Pancreas (tissue), 10 donors: ENCODE measurements around the gene ANKRD62. TPM values are rescaled to one million over a fixed set of nuclear protein-coding genes. Genes with fewer than 3 reads are reported as not detected.
"Not testable (repeated sequence)": the region's sequence is repeated elsewhere in the genome, so short reads cannot be mapped to it uniquely, and the experiment has no call there.

Experiments used
- ATAC-seq, 4 donors: fragments of 200-7000 bp; cut with Tn5 transposase; one replicate each; pipeline versions ENCODE4 v1.8.0 to v1.9.1; 2020; ENCODE audit warnings: mild to moderate bottlenecking in 4 of 4, moderate library complexity in 4 of 4
- DNase-seq, 6 donors: peaks; one replicate each; pipeline ENCODE4 v3.0.0-alpha.2; 2020
- FAIRE-seq: peaks from 2 replicates; lab custom pipeline; 2012; peaks lifted over from hg19 to GRCh38; lab: Jason Lieb, UNC
- H3K27ac ChIP-seq, 4 donors: fragments of 200-600 bp; sonication (generic); 1 replicate in 3 of 4; 2 replicates in 1 of 4; pipeline versions ENCODE4 v1.5.0 to v1.8.0; 2020
- H3K27me3 ChIP-seq, 4 donors: fragments of 200-600 bp; one replicate each; pipeline ENCODE4 v1.8.0; 2021
- H3K36me3 ChIP-seq, 3 donors: fragments of 200-600 bp; sonication (generic) in 1 of 3; one replicate each; pipeline versions ENCODE4 v1.5.0 to v1.8.0; 2020 to 2021
- H3K4me1 ChIP-seq, 3 donors: fragments of 200-600 bp; one replicate each; pipeline ENCODE4 v1.8.0; 2021
- H3K4me3 ChIP-seq, 4 donors: fragments of 200-600 bp; sonication (generic) in 2 of 4; one replicate each; pipeline versions ENCODE4 v1.5.0 to v1.8.0; 2020 to 2021
- H3K9me3 ChIP-seq, 4 donors: fragments of 200-600 bp; one replicate each; pipeline ENCODE4 v1.8.0; 2021
- WGBS, 2 donors: extraction: QIAGEN DNeasy Blood & Tissue Kit; methylation state at CpG; one replicate each; pipeline ENCODE4 v1.1.7; 2013; 5-methylcytosine and 5-hydroxymethylcytosine counted together
- intact Hi-C, 3 donors: fragments of 100-400 bp; cut with DNase I; formaldehyde crosslinking; loops; one replicate each; pipeline versions ENCODE4 v1.11.1 to v1.14.2; 2022
- polyA plus RNA-seq, 2 donors: library from polyadenylated mRNA; stranded (reverse); fragments of 200-250 nt; gene quantifications; one replicate each; pipeline ENCODE4 v1.2.3, GENCODE V29; 2013
- total RNA-seq, 6 donors: library from RNA; stranded (reverse); fragmentation: NEBNext Ultra II Directional in 4 of 6; extraction: Animal tissue kit (Norgen Biotek cat#: 25700) in 4 of 6; gene quantifications; one replicate each; pipeline versions ENCODE4 v1.2.1 to v1.2.4, GENCODE V29; 2021 to 2023
- TF ChIP-seq, protein P1 (sequence below), 4 donors: fragments of 200-600 bp; sonication (generic) in 3 of 4; IDR thresholded peaks; one replicate each; pipeline versions ENCODE4 v1.5.0 to v1.8.0; 2021; ENCODE audit warnings: antibody characterized with exemption in 4 of 4
- donor health status: healthy with polysubstance abuse.
- donor health status: DM: no; HTN: no; CAD: no; lungs with moderate emphysema.
- donor health status: DM: no; HTN: no; CAD: no.
- donor health status: control.
- donor health status: control.
- donor health status: Bipolar disorder and iron deficiency.
- donor health status: DM: yes; HTN: yes; CAD: no.
- donor health status: DM: no; HTN: no; CAD: no.
- donor health status: DM: no; HTN: no; CAD: no.
- donor health status: DM: yes; HTN: yes; CAD: no.

Gene ANKRD62
- total and polyA plus RNA-seq, 8 donors, result 0.38 to 5.2 (median 3.0) TPM

DNA sequence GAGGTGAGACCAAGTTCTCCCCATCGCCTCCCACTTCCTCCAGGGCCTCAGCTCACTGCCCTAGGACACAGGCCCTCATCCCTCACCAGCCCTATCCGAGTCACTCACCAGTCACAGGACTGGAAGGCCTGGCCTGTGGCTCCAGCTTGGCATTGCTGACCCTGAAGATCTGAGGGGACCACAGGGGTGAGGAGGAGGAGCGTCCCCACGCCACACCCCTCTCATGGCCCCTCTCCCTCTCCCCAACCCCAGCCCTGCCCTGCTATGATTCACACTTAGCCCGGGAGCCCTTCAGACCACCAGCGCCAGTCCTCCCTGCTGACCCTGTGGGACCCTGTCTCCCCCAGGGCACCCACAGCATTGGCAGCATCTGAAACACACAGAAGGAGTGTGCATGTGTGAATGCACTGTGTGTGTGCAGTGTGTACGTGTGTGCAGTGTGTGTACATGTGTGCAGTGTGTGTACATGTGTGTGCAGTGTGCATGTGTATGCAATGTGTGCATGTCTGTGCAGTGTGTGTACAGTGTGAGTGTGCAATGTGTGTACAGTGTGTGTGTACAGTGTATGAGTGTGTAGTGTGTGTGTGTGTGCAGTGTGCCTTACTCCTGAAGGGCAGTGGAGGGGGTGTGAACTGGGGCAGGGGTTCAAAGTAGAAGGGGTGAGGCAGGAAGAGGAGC is 29.4 kb upstream of the ANKRD62 start:
- ATAC-seq (no peak), DNase-seq (no peak), FAIRE-seq (no peak)
- WGBS, 2 donors, result 83 to 89% methylated on average over 7 of the region's 7 CpGs
- no peak overlapping the region for H3K27ac ChIP-seq
- H3K4me3 ChIP-seq, result no peak overlapping the region
- TF ChIP-seq, protein P1, sequence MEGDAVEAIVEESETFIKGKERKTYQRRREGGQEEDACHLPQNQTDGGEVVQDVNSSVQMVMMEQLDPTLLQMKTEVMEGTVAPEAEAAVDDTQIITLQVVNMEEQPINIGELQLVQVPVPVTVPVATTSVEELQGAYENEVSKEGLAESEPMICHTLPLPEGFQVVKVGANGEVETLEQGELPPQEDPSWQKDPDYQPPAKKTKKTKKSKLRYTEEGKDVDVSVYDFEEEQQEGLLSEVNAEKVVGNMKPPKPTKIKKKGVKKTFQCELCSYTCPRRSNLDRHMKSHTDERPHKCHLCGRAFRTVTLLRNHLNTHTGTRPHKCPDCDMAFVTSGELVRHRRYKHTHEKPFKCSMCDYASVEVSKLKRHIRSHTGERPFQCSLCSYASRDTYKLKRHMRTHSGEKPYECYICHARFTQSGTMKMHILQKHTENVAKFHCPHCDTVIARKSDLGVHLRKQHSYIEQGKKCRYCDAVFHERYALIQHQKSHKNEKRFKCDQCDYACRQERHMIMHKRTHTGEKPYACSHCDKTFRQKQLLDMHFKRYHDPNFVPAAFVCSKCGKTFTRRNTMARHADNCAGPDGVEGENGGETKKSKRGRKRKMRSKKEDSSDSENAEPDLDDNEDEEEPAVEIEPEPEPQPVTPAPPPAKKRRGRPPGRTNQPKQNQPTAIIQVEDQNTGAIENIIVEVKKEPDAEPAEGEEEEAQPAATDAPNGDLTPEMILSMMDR (IDR thresholded peaks at IDR 0.05), result no peak
- H3K9me3 ChIP-seq, result no peaks in the 10 kb centered on the region
- intact Hi-C loops, result no loop called here
- no peaks in the 10 kb centered on the region for H3K36me3 ChIP-seq
- no peaks in the 10 kb centered on the region for H3K27me3 ChIP-seq
- no peaks in the 10 kb centered on the region for H3K4me1 ChIP-seq

DNA sequence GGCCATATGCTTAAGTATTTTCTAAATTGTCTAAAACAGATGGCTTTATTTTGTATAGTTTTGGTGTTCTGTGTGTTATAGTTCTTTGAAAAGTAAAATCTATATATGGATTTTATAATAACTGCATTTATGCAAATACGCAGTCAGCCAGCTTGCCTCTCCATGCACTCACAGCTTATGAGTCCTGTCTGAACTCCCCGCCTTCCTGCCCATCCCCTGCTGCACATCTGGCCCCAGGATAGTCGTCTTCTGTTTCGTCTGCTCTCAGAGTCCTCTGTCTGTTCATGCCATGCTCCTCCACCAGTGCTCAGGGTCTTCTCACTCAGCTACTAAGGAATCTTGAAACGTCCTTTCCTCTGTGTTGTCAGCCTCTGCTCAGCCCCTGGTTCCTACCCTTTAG is 28.2 kb upstream of the ANKRD62 start:
- Histone ChIP-seq H3K36me3 (no peaks in the 10 kb centered on the region), H3K9me3 (no peaks in the 10 kb centered on the region), H3K27ac (no peak overlapping the region), H3K4me1 (no peaks in the 10 kb centered on the region), H3K4me3 (no peak overlapping the region), H3K27me3 (no peaks in the 10 kb centered on the region)
- FAIRE-seq, result no peak
- ATAC-seq, result no peak
- 63 to 74% methylated on average over 5 of the region's 5 CpGs for WGBS, 2 donors
- DNase-seq, result no peak
- intact Hi-C loops, result no loop called here
- TF ChIP-seq, protein P1 (IDR thresholded peaks at IDR 0.05), result no peak

GRCh38 chr18:12066910-12067511 is 26.6 kb upstream of the ANKRD62 start:
- no peak for FAIRE-seq
- H3K27me3 ChIP-seq, result no peaks in the 10 kb centered on the region
- H3K36me3 ChIP-seq, result no peaks in the 10 kb centered on the region
- peak in 1 of 6 donors; percentile 62 for DNase-seq
- H3K27ac ChIP-seq, result no peak overlapping the region
- 97% methylated on average over 40 to 47 of the region's 47 CpGs for WGBS, 2 donors
- no peak overlapping the region for H3K4me3 ChIP-seq
- H3K9me3 ChIP-seq, result no peaks in the 10 kb centered on the region
- ATAC-seq, result no peak
- H3K4me1 ChIP-seq, result no peaks in the 10 kb centered on the region
- intact Hi-C loops, result no loop called here
- TF ChIP-seq, protein P1 (IDR thresholded peaks at IDR 0.05), result no peak

DNA sequence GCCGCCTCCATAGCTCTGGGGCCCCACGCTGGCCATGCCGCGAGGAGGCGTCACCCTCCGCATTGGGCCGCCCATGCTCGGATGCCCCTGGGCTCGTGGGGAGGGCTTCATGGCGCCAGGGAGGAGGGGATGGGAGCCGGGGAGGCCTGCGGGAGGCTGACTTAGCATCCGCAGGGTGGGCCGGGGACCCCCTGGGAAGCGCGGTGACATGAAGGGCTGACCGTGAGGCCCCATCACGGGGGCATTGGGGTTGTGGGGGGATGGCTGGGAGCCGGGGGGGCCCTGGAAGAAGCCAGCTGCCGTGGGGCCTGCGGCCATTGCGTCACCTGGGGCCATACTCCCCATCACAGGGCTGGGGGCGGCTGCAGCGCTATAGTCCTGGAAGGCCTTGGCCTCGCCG is 26.0 kb upstream of the ANKRD62 start:
- H3K27ac ChIP-seq, result no peak overlapping the region
- no peaks in the 10 kb centered on the region for H3K4me1 ChIP-seq
- H3K36me3 ChIP-seq, result no peaks in the 10 kb centered on the region
- TF ChIP-seq, protein P1 (IDR thresholded peaks at IDR 0.05), result no peak
- H3K9me3 ChIP-seq, result no peaks in the 10 kb centered on the region
- 95 to 98% methylated on average over 23 to 26 of the region's 26 CpGs for WGBS, 2 donors
- DNase-seq, result peak in 1 of 6 donors; percentile 67
- no peaks in the 10 kb centered on the region for H3K27me3 ChIP-seq
- no peak for ATAC-seq
- no peak overlapping the region for H3K4me3 ChIP-seq
- FAIRE-seq, result no peak
- intact Hi-C loops, result no loop called here

- H3K9me3 ChIP-seq, H3K27me3 ChIP-seq, H3K4me1 ChIP-seq, H3K27ac ChIP-seq, H3K4me3 ChIP-seq, FAIRE-seq, intact Hi-C loops, H3K36me3 ChIP-seq: not testable (repeated sequence)
- 66 to 74% methylated on average over 44 of the region's 44 CpGs for WGBS, 2 donors
- ATAC-seq (peak in 3 of 4 donors; percentile 41 to 79 (median 79)), DNase-seq (peak in 2 of 6 donors; percentile 48 to 74)
Observed at GRCh38 chr18:12068316-12068949, 25.2 kb upstream of the ANKRD62 start.
